Measurements from ENCODE around the gene IRF6. TPM values are rescaled to one million over a fixed set of nuclear protein-coding genes. Genes with fewer than 3 reads are reported as not detected.

The IRF6 gene
- total and polyA plus RNA-seq, 8 donors = 15.7 to 26.5 (median 19.3) TPM

GRCh38 chr1:209810783-209811182 is 4.8 kb upstream of the IRF6 start:
- Histone ChIP-seq H3K27me3 (peaks cover 0 to 5% of the 10 kb centered on the region in 2 donors), H3K4me3 (no peak overlapping the region), H3K36me3 (no peaks in the 10 kb centered on the region), H3K9me3 (no peaks in the 10 kb centered on the region), H3K4me1 (peaks cover 0 to 12% of the 10 kb centered on the region in 2 donors), H3K27ac (no peak overlapping the region)
- intact Hi-C loops (cut with DNase I) = no loop called here
- no peak for ATAC-seq
- TF ChIP-seq, protein P1, sequence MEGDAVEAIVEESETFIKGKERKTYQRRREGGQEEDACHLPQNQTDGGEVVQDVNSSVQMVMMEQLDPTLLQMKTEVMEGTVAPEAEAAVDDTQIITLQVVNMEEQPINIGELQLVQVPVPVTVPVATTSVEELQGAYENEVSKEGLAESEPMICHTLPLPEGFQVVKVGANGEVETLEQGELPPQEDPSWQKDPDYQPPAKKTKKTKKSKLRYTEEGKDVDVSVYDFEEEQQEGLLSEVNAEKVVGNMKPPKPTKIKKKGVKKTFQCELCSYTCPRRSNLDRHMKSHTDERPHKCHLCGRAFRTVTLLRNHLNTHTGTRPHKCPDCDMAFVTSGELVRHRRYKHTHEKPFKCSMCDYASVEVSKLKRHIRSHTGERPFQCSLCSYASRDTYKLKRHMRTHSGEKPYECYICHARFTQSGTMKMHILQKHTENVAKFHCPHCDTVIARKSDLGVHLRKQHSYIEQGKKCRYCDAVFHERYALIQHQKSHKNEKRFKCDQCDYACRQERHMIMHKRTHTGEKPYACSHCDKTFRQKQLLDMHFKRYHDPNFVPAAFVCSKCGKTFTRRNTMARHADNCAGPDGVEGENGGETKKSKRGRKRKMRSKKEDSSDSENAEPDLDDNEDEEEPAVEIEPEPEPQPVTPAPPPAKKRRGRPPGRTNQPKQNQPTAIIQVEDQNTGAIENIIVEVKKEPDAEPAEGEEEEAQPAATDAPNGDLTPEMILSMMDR (IDR thresholded peaks at IDR 0.05) = no peak
- no peak for DNase-seq

- TF ChIP-seq, protein P1 (IDR thresholded peaks at IDR 0.05) = no peak
- Histone ChIP-seq H3K4me1 (peaks cover 0 to 14% of the 10 kb centered on the region in 2 donors), H3K27ac (no peak overlapping the region), H3K4me3 (no peak overlapping the region), H3K27me3 (peaks cover 0 to 13% of the 10 kb centered on the region in 2 donors), H3K9me3 (no peaks in the 10 kb centered on the region), H3K36me3 (no peaks in the 10 kb centered on the region)
- DNase-seq = no peak
- intact Hi-C loops (cut with DNase I) = no loop called here
- ATAC-seq = no peak
Measured at GRCh38 chr1:209809611-209810010, 3.7 kb upstream of the IRF6 start.

DNA sequence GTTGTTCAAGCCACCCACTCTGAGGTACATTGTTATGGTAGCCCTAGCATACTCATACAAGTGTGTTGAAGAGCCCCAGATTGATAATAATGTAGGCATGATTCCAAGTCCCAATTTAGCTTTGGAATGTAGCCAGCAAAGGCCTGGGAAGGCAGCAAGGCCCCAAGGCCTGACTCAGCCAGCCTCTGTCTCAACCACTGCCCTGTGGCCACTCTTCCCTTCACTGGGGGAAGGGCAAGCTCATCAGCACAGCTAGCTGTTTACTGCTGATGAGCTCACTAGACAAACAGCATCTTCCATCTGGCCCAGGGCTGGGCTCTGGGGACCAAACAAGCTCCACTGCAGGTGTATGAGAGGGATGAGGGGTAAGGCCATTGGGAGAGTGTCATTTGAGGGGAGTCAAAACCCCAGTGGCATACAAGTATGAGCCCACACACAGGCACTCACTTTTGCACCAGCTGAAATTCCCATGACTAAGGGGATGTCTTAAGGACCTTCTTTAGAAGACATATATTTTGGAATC is 2.2 kb upstream of the IRF6 start:
- Histone ChIP-seq H3K9me3 (no peaks in the 10 kb centered on the region), H3K27ac (no peak overlapping the region), H3K36me3 (no peaks in the 10 kb centered on the region), H3K4me1 (peaks cover 0 to 14% of the 10 kb centered on the region in 2 donors), H3K4me3 (no peak overlapping the region), H3K27me3 (peaks cover 0 to 13% of the 10 kb centered on the region in 2 donors)
- ATAC-seq (peak; percentile 5), DNase-seq (peak in 2 of 4 donors; percentile 37 to 50)
- TF ChIP-seq, protein P1 (IDR thresholded peaks at IDR 0.05) = no peak
- intact Hi-C loops (cut with DNase I) = no loop called here

- Histone ChIP-seq H3K27ac (no peak overlapping the region), H3K27me3 (peaks cover 0 to 13% of the 10 kb centered on the region in 2 donors), H3K4me3 (no peak overlapping the region), H3K9me3 (no peaks in the 10 kb centered on the region), H3K4me1 (peaks cover 0 to 14% of the 10 kb centered on the region in 2 donors), H3K36me3 (no peaks in the 10 kb centered on the region)
- ATAC-seq (no peak), DNase-seq (no peak)
- TF ChIP-seq, protein P1 (IDR thresholded peaks at IDR 0.05) = no peak
- intact Hi-C loops (cut with DNase I) = no loop called here
Measured at GRCh38 chr1:209807509-209807908, 1.6 kb upstream of the IRF6 start.

DNA sequence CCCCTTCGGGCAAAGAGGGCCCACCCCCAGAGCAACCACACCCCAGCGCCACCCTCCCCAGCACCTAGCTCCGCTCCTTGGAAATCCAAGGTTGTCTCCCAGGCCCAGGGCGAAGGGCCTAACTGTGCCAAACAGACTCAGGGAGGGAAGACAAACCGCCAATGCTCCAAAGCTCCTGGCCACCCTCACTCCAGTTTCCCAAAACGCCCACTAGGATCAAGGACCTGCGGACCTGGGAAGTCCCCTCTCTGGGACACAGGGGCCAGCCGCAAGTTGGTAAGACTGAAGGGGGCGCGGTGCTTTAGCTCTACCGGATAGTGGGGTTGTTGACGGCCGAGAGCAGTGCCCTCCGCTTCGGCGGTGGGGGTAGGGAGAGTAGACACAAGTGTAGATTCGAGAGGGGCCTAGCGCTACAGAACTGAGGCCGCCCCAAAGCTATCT is 581 bp downstream of the IRF6 start:
- peaks cover 0 to 14% of the 10 kb centered on the region in 2 donors for H3K4me1 ChIP-seq
- peak; percentile 48 for ATAC-seq
- H3K27ac ChIP-seq = peak overlapping the region; percentile 17 to 61
- peak in 1 of 4 donors; percentile 47 for DNase-seq
- TF ChIP-seq, protein P1 (IDR thresholded peaks at IDR 0.05) = no peak
- H3K4me3 ChIP-seq = peak overlapping the region; percentile 38 to 44
- H3K36me3 ChIP-seq = no peaks in the 10 kb centered on the region
- intact Hi-C loops (cut with DNase I) = no loop called here
- peaks cover 0 to 18% of the 10 kb centered on the region in 2 donors for H3K27me3 ChIP-seq
- no peaks in the 10 kb centered on the region for H3K9me3 ChIP-seq

Measured in left lung (tissue), 10 donors.